Astrocyte (in vitro differentiated cells and primary cell): ENCODE results near the gene SUPT20H.

ENCODE experiments used
- CTCF ChIP-seq: IDR thresholded peaks from 2 replicates; pipeline ENCODE4 v1.5.1; 2011; ENCODE audit warnings: low read depth, mild to moderate bottlenecking, inconsistent platforms, low read length, moderate library complexity; ENCODE audit not compliant: insufficient read depth
- EZH2 ChIP-seq: IDR thresholded peaks from 2 replicates; pipeline ENCODE4 v1.6.1; 2012; ENCODE audit warnings: mild to moderate bottlenecking, low read length, inconsistent platforms; ENCODE audit not compliant: insufficient read depth

- TF ChIP-seq CTCF (no peak), EZH2 (no peak)
Observed at GRCh38 chr13:37076818-37077217, 17.3 kb upstream of the SUPT20H start.
